GM18508 (cell line): Measurements from ENCODE around the gene NUDCD2.
A peak's percentile ranks its signal among the peaks of the same experiment; 100 is the strongest.

Experiments
- ATAC-seq: cut with Tn5 transposase; IDR thresholded peaks from one replicate; pipeline ENCODE4 v1.9.1; 2021; ENCODE audit warnings: moderate number of reproducible peaks; ENCODE audit not compliant: insufficient read depth, unreplicated experiment

Gene NUDCD2, protein sequence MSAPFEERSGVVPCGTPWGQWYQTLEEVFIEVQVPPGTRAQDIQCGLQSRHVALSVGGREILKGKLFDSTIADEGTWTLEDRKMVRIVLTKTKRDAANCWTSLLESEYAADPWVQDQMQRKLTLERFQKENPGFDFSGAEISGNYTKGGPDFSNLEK

DNA sequence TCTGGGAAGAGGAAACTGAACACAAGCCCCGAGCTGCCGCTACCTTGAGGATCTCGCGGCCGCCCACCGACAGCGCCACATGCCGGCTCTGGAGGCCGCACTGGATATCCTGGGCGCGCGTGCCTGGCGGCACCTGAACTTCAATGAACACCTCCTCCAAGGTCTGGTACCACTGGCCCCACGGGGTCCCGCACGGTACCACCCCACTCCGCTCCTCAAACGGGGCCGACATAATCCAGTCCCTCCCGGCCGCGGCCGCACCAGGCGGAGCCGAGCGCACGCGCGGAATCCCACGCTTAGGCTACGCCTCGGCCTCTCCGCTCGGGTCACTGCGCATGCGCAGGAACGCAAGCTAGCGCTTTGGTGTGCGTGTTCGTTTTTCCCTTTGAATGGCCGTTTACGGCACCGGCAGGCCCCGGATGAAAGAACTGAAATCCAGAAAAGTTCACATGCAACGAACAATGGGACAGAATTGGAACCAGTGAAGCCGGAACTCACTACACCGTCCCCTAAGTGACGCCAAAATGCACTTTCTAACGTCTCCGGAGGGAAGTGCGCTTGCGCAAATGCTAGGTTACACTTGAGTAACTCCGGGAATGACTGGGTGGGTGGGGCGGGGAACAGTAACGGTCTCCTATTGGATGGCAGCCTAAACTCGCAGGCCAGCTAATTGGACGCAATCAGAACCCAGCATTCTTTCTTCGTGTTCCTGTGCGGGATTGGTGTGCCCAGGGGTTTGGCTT is at the start of gene NUDCD2:
Gene NUDCD2, minus strand, starts transcription at position 284 of the 743 bp plus-strand sequence. Its CDS starts 52 bp downstream, at position 232.
- peak; percentile 76 for ATAC-seq

DNA sequence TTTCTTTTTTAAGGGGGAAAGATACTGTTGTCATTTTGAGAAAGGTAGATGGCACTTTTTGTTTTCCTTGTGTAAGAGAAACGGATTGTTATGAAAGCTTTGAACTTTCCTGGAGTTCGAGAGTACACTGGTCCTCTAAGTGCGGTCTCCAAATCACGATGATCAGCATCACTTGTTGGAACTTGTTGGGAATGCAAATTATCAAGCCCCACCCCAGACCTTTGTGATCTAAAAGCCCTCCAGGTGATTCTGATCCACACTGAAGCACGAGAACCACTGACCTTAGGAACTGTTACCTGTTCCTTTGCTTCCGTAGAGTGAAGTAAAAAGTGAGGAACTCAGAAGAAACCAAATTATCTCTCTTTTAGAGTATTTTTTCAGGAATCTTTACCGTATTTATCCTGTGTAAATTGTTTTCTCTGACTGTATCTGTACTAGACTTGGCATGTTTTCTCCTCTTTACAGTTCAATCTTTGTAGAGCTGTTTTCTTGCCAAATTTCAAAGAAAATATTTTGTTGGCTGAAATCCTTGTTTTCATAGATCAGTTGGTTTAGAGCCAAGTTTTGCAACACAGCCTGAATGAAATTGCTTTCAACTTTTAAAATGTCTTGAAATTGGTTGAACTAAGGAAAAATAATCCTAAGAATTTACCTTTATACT is 49.5 kb upstream of the NUDCD2 start:
- no peak for ATAC-seq

DNA sequence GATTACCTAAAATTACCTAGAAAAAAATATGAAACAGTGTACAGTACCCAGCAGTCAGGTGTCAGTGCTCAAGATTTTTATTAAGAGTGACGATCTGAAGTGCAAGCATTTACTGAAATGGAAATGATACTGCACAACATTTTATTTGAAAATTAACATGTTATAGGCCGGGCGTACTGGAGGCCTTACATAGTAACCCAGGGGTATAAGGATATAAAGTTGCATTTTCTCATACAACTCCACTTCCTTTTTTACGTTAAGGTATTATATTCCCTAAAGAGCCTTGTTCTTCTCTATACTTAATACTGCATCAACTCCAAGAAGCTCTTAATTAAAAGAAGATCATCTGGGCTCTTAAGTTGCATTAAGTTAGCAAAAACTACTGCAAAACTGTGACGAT is 48.9 kb upstream of the NUDCD2 start:
- no peak for ATAC-seq

DNA sequence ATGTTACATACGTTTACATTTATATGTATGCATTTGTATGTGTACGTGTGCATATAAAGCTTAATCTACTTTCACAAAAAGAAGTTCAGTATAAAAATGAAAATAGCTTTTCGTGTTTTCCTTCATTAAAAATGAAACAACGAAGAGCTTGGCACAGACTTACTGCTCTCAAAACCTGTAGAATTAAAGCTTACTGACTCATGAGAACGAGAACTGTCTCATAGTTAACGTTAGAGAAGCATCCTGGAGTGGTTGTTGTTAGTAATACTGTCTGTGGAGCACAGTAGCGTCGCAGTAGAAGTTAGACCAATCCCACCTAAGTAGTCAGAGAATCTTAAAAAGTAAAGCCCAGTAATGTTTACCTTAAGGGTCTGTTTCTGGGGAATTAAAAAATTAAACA is 46.8 kb upstream of the NUDCD2 start:
- no peak for ATAC-seq

DNA sequence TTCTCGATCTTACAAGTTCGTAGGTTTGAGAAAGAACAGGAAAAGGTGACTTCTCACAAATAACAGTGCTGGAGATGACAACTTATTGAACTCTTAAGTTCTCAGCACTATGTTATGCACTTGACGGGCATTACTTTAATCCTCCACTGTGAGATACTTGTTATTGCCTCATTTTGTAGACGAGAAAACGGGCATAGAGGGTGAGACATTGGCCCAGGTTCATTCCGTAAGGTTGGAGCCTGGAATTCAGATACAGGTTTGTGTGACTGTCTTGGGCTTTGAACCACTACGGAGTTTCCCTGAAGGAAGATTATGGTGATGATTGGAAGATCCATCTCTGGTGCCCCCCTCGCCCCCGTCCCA is 46.2 kb upstream of the NUDCD2 start:
- ATAC-seq, result peak; percentile 20

DNA sequence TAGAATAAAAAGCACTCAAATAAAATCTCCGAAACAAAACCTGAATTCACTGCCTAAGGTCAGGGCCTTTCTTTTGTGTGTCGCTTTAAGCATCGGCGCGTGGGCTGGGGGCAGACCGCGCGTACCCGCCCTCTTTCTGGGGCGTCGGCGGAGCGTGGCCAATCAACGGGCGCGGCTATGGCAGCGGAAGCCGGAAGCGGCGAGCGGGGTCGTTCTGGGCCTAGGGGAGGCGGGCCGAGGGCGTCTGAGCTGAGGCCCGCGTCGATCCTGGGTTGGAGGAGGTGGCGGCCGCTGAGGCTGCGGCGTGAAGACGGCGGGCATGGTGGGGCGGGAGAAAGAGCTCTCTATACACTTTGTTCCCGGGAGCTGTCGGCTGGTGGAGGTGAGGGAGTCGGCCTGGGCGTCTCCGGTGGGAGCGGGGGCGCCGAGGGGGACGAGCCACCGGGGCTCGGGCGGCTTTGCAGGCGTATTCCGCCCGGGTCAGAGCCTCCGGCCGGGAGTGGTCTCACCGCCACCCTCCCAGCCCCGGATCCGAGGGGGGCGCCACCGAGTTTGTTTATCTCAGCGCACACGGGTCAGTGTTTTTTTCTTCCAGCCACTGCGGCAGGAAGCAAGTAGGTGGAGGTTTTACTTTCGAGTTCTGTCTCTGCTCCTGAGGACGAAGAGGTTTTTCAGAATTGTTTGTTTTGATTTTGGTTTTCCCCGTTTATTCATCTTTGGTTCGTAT is 45.6 kb upstream of the NUDCD2 start, which contains the start of gene MAT2B:
Gene MAT2B, plus strand, starts transcription at position 252 of the 727 bp plus-strand sequence. Its CDS starts 68 bp downstream, at position 320.
- ATAC-seq, result peak; percentile 74

DNA sequence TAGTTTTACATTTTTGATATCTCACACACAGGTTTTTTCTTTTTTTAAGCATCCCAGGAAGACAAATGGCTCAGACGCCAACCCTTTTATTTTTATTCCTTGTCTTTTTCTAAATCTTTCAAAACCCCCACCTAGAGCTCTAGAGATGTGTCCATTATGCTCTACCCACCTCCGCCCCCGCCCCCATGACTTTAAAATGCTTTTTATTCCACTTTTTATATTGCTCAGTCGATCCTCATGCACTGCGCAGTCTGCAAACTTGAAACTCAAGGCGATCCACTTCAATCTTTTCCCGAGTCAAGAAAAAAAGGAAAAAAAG is 45.1 kb upstream of the NUDCD2 start:
- no peak for ATAC-seq

DNA sequence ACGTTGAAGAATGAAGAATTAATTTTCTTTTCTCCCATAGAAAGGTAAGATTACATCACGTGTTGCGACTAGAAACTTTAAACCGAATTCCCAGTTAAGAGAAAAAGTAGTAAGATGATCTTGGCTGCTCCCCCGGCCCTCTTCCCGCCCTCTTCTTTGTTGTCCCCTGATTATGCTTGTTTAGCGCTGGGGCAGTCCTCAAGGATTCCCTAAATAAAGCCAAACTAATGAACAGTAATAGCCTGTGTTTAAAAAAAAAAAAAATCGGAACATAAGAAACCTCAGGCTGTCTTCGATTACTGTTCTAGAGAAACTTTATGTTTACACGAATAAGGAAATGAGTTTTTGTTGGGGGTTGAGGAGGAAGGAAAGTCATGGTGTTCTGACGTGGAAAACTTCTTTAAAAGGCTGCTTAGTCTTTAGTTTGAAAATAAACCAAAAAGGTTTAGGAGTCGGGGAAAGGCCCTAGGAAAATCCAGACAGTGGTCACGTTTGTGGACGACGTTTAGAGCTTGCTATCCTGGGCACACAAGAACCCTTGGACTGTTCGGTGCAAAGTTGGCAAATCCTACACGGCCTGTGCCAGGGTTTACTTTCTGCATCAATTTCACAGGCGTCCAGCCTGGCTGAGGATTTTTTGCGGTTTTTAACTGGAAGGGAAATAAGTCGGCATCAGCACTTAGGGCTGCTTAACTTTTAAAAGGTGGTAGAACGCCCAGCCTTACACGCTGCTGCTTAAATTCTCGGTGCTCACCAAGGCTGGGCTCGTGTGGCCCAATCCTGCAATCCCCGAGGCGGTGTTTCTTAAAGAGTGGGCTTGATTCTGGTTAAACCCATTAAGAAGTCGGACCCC is 44.4 kb upstream of the NUDCD2 start:
- no peak for ATAC-seq

DNA sequence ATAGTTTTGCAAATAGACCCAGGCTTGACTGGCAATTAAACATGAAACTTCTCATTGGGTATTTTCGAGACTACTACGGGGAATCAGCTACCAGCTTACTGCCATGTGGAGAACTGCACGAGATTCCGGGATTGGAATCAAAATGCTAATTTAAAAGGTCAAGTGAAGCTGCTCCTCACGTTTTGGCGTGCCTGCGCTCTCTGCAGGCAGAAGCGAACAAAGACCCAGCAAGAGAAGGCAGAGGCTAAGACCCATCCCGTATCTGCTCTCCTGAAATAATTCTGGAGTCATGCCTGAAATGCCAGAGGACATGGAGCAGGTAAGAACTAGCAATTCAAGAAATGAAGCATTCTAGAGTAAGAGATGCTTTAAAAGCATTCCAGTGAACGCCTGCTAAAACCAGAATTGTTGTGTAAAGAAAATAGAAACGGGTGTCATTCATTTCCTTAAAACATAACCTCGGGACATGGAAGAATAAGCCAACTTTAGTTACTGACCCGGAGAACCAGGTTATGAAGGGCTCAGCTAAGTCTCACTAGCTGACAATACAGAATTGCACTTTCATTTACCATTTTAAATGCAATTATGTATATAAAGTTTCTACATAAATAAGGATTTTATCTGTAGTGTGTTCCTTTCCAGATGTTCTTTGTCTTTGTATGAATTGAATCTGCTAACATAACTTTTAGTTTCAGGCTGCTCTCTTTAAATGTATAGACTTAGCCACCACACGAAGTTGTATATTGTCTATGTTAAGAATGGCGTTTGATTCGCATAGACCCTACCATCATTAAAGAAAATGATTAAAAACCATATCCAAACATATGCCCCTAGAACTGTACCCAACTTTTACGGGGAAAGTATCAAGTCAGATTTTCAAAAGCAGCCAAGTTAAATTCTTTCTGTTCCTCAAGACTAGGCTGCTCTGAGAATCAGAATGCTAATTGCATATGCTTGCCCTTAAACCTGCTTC is 43.5 kb upstream of the NUDCD2 start:
- no peak for ATAC-seq

DNA sequence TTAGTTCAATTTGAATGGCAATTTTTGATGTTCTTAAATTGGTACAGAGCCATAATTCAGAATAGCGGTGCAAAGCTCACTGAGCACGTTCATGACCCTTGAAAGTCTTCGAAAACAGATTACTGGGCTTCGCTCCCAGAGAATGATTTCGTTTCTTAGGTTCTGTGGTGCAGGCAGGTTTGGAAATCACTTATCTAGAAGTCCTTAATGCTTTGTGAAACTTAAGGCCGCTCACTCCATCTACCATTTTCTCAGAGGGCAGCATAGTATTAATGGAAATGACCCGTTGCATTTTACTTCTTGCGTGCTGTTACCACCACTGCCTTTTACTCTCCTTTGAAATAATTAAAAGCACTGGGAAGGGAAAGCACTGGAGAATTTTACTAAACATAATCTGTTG is 42.6 kb upstream of the NUDCD2 start:
- no peak for ATAC-seq

DNA sequence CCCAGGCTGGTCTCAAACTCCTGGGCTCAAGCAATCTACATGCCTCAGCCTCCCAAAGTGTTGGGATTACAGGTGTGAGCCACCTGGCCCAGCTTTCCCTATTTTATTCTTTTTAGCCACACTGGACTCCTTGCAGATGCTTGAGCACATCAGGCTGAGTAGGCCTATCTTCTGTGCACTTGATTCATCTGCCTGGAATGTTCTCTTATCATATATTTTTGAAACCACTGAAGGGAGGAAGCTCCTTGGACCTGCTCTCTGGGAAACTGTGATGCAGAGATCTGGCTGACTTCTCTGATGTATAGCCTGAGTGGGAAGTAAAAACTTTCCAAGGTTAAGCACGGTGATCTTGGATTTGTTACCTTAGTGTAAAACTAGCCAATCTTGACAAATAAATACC is 39.0 kb upstream of the NUDCD2 start:
- no peak for ATAC-seq

DNA sequence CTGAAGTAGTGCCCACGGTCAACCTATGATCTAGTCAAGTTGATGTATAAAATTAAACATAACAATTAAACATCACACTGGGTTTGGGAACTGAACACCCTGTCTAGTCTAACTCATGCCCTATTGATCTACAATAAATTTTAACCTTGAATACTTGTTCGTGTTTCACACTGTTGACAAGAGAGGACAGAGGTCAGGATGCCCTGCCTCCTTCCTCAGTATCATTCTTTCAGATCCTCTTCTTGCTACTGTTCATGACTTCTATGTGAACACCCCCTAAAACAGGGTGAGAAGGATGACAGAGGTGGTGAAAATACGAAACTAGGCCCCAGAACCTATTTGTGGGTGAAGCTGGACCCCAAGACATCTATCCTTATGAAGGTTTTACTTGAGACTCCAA is 37.4 kb upstream of the NUDCD2 start:
- peak; percentile 70 for ATAC-seq

DNA sequence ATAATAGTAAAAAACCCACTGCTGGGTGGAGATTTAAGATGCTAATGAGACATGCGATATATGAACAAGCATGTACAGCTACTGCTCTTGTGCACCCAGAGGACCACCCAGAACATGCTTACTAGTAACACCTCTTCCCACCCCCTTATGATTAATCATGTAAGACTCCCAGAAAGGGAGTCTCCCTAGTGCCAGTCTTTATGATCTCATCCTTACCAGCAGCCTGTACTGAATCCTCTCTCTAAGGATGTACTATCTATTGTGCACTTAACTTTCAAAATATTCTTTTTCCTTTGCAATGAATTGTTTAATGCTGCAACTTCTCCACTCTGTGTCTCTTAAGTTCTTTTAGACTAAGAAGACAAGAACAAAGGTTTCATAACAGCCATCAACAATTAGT is 36.4 kb upstream of the NUDCD2 start:
- ATAC-seq, result no peak

DNA sequence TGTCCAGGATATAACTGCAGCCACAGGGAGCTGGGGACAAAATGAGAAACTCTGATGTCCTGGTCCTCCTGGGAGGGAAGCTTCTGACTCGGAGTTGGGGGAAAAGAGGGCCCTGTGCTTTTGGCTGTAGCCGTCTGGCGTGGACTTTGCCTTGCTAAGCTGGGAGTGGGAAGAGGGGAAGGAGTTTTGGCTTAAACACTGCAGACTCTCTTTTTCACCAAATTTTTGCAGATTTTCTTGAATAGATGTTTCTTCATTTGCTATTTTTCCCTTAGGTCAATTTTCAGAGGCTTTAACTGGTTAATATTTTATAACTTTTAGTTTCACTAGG is 29.8 kb upstream of the NUDCD2 start:
- ATAC-seq, result no peak

DNA sequence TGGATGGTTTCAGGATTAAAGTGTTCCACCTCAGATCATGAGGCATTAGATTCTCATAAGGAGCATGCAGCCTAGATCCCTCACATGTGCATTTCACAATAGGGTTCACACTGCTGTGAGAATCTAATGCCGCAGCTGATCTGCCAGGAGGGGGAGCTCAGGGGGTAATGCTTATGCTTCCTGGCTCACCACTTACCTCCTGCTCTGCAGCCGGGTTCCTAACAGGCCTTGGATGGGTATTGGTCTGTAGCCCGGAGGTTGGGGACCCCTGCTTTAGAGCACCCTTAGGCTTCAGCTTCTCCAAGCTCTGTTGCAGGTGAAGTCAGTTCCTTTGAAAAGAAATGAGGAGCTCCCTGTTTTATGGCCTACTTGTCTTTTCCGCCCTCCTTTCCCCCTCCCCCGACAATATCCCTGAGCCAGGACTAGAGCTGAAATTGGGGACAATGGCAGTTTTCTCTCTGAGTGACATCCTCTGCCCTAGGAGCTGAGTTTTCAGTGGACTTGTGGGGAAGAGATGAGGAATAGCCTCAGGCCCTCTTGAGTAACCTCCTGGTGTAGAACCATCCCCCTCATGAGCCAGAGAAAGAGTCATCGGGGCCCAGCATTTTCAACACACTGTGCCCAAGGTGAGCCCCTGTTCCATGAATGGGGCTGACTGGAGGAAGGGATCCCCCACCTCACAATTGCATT is 29.3 kb upstream of the NUDCD2 start:
- ATAC-seq, result no peak

DNA sequence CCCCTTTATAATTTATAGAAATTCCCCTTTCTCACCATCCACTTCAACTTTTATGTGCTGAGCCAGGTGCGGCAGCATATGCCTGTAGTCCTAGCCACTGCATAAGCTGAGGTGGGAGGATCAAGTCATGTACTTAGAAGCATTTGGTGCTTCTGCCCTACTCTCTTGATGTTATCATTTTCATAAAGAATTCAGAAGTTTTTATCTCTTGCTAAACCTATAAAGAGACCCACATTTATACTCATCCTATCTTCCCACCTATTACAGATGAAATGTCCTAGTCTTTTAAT is 19.0 kb upstream of the NUDCD2 start:
- ATAC-seq, result no peak

DNA sequence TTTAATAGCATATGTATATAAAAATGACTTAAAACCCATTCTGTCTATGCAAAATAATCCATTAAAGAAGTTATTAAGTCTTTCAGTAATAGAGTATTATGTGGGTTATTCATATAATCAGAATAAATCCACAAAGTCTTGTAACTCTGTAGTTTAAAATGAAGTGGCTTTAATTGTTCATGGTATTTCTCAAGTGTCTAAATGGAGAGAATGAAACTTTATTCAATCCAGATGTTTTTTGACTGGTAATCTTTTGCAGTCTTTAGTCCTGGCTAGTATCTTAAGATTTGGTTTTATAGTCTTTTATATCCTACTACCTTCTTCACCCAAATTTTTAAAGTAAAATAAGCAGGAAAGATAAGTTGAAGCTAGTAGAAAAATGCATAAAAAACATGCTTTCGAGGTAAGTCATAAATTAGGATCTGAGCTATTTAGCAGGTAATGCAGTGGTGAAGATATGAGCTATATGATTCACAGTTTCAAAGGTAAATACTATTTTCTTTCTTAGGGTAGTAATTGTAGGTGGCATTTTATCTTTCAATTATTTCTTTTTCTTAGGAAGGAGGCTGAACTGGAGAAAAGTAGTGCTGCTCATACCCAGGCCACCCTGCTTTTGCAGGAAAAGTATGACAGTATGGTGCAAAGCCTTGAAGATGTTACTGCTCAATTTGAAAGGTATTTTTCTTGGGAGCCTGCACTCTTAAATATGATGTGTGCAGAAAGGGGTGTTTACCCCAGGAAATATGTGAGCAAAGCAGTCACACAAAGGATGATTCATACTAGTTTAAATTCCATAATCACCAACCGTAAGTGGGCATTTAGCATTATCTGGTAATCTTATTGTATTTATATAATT is 18.5 kb upstream of the NUDCD2 start:
- no peak for ATAC-seq

DNA sequence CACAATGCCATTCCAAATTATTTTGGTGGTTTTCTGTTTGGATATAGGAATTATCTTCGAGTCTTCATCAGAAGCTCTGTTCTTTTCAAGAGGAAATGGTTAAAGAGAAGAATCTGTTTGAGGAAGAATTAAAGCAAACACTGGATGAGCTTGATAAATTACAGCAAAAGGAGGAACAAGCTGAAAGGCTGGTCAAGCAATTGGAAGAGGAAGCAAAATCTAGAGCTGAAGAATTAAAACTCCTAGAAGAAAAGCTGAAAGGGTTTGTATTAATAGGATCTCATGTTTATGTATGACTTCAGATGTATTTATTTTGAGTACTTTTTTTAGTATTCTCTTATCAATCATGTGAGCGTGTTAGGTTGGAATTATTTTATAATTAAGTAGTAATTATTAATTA is 15.5 kb upstream of the NUDCD2 start:
- ATAC-seq, result no peak
